ENCODE measurements around the gene RASSF8. TPM values are rescaled to one million over a fixed set of nuclear protein-coding genes. Genes with fewer than 3 reads are reported as not detected.

The RASSF8 gene
- polyA plus RNA-seq (2013, experiment 1 of 2), result 16.3 TPM
- 19.5 TPM for polyA plus RNA-seq (2013, experiment 2 of 2)

GRCh38 chr12:25958428-25959070 lies at the start of gene RASSF8:
TSS of gene RASSF8 (plus strand) at chr12:25958682. CDS start at chr12:26055344, 96,662 bp downstream.
- Histone ChIP-seq H3K4me1 (ENCODE audit: insufficient read depth, low read length) (peaks cover 18% of the 10 kb centered on the region), H3K9ac (ENCODE audit: low read depth, low read length) (peak within 1 kb of the TSS; percentile 83), H3K27ac (ENCODE audit: low read depth, low read length) (peak within 1 kb of the TSS; percentile 95), H3K27me3 (ENCODE audit: insufficient read depth, low read length) (no peaks in the 10 kb centered on the region), H3K36me3 (ENCODE audit: insufficient read depth, low read length) (no peaks in the 10 kb centered on the region; the same call in 1 of the 2 replicates), H3K9me3 (ENCODE audit: insufficient read depth, low read depth, low read length) (no peaks in the 10 kb centered on the region), H3K4me3 (ENCODE audit: low read length) (peak within 1 kb of the TSS; percentile 94)
- WGBS, result under 1% methylated on average over 113 of the region's 113 CpGs

- WGBS, result 92% methylated on average over 2 of the region's 2 CpGs
- no peaks in the 10 kb centered on the region for H3K27me3 ChIP-seq (ENCODE audit: insufficient read depth, low read length)
Observed at GRCh38 chr12:25914551-25914950, 43.9 kb upstream of the RASSF8 start.

GRCh38 chr12:25924491-25925001 lies 33.9 kb upstream of the RASSF8 start:
- Histone ChIP-seq H3K27ac (ENCODE audit: low read depth, low read length) (no peak overlapping the region), H3K4me3 (ENCODE audit: low read length) (no peak overlapping the region), H3K9ac (ENCODE audit: low read depth, low read length) (no peak overlapping the region), H3K9me3 (ENCODE audit: insufficient read depth, low read depth, low read length) (no peaks in the 10 kb centered on the region), H3K27me3 (ENCODE audit: insufficient read depth, low read length) (no peaks in the 10 kb centered on the region), H3K36me3 (ENCODE audit: insufficient read depth, low read length) (no peaks in the 10 kb centered on the region), H3K4me1 (ENCODE audit: insufficient read depth, low read length) (peaks cover 4% of the 10 kb centered on the region; the same call in 1 of the 2 replicates)
- 83% methylated on average over 7 of the region's 7 CpGs for WGBS

More at GRCh38 chr12:25914551-25914950, 43.9 kb upstream of the RASSF8 start:
- Histone ChIP-seq H3K9ac (ENCODE audit: low read depth, low read length) (no peak overlapping the region), H3K36me3 (ENCODE audit: insufficient read depth, low read length) (no peaks in the 10 kb centered on the region), H3K4me3 (ENCODE audit: low read length) (no peak overlapping the region), H3K27ac (ENCODE audit: low read depth, low read length) (no peak overlapping the region), H3K4me1 (ENCODE audit: insufficient read depth, low read length) (no peaks in the 10 kb centered on the region), H3K9me3 (ENCODE audit: insufficient read depth, low read depth, low read length) (no peaks in the 10 kb centered on the region)

- no peaks in the 10 kb centered on the region for H3K27me3 ChIP-seq (ENCODE audit: insufficient read depth, low read length)
- peaks cover 4% of the 10 kb centered on the region; the same call in 1 of the 2 replicates for H3K4me1 ChIP-seq (ENCODE audit: insufficient read depth, low read length)
- H3K36me3 ChIP-seq (ENCODE audit: insufficient read depth, low read length), result no peaks in the 10 kb centered on the region
- WGBS, result 95% methylated on average over 7 of the region's 7 CpGs
- no peak overlapping the region for H3K9ac ChIP-seq (ENCODE audit: low read depth, low read length)
- H3K27ac ChIP-seq (ENCODE audit: low read depth, low read length), result no peak overlapping the region
- H3K4me3 ChIP-seq (ENCODE audit: low read length), result no peak overlapping the region
- no peaks in the 10 kb centered on the region for H3K9me3 ChIP-seq (ENCODE audit: insufficient read depth, low read depth, low read length)
Observed at GRCh38 chr12:25925064-25925463, 33.4 kb upstream of the RASSF8 start.

- WGBS, result 96% methylated on average over 5 of the region's 5 CpGs
- no peak overlapping the region for H3K4me3 ChIP-seq (ENCODE audit: low read length)
- no peaks in the 10 kb centered on the region for H3K36me3 ChIP-seq (ENCODE audit: insufficient read depth, low read length)
- H3K9me3 ChIP-seq (ENCODE audit: insufficient read depth, low read depth, low read length), result no peaks in the 10 kb centered on the region
- no peak overlapping the region for H3K9ac ChIP-seq (ENCODE audit: low read depth, low read length)
- no peaks in the 10 kb centered on the region for H3K27me3 ChIP-seq (ENCODE audit: insufficient read depth, low read length)
- peaks cover 4% of the 10 kb centered on the region; the same call in 1 of the 2 replicates for H3K4me1 ChIP-seq (ENCODE audit: insufficient read depth, low read length)
- no peak overlapping the region for H3K27ac ChIP-seq (ENCODE audit: low read depth, low read length)
Observed at GRCh38 chr12:25926536-25926935, 31.9 kb upstream of the RASSF8 start.

- 86% methylated on average over 1 of the region's 1 CpG for WGBS
- Histone ChIP-seq H3K27me3 (ENCODE audit: insufficient read depth, low read length) (no peaks in the 10 kb centered on the region), H3K9ac (ENCODE audit: low read depth, low read length) (no peak overlapping the region), H3K4me3 (ENCODE audit: low read length) (no peak overlapping the region), H3K9me3 (ENCODE audit: insufficient read depth, low read depth, low read length) (no peaks in the 10 kb centered on the region), H3K27ac (ENCODE audit: low read depth, low read length) (no peak overlapping the region), H3K36me3 (ENCODE audit: insufficient read depth, low read length) (no peaks in the 10 kb centered on the region), H3K4me1 (ENCODE audit: insufficient read depth, low read length) (peaks cover 4% of the 10 kb centered on the region; the same call in 1 of the 2 replicates)
Observed at GRCh38 chr12:25929142-25929541, 29.3 kb upstream of the RASSF8 start.

- WGBS, result 100% methylated on average over 3 of the region's 4 CpGs
- Histone ChIP-seq H3K9ac (ENCODE audit: low read depth, low read length) (no peak overlapping the region), H3K27me3 (ENCODE audit: insufficient read depth, low read length) (no peaks in the 10 kb centered on the region), H3K27ac (ENCODE audit: low read depth, low read length) (no peak overlapping the region), H3K9me3 (ENCODE audit: insufficient read depth, low read depth, low read length) (no peaks in the 10 kb centered on the region), H3K36me3 (ENCODE audit: insufficient read depth, low read length) (no peaks in the 10 kb centered on the region), H3K4me1 (ENCODE audit: insufficient read depth, low read length) (no peaks in the 10 kb centered on the region; the same call in 1 of the 2 replicates), H3K4me3 (ENCODE audit: low read length) (no peak overlapping the region)
Observed at GRCh38 chr12:25932971-25933370, 25.5 kb upstream of the RASSF8 start.

- Histone ChIP-seq H3K9me3 (ENCODE audit: insufficient read depth, low read depth, low read length) (no peaks in the 10 kb centered on the region), H3K9ac (ENCODE audit: low read depth, low read length) (no peak overlapping the region), H3K4me3 (ENCODE audit: low read length) (no peak overlapping the region), H3K36me3 (ENCODE audit: insufficient read depth, low read length) (no peaks in the 10 kb centered on the region), H3K27ac (ENCODE audit: low read depth, low read length) (no peak overlapping the region), H3K4me1 (ENCODE audit: insufficient read depth, low read length) (peaks cover 5% of the 10 kb centered on the region), H3K27me3 (ENCODE audit: insufficient read depth, low read length) (no peaks in the 10 kb centered on the region)
- WGBS, result 94% methylated on average over 3 of the region's 4 CpGs
Observed at GRCh38 chr12:25934456-25934855, 24.0 kb upstream of the RASSF8 start.

GRCh38 chr12:25935355-25936144 lies 22.9 kb upstream of the RASSF8 start:
- Histone ChIP-seq H3K36me3 (ENCODE audit: insufficient read depth, low read length) (no peaks in the 10 kb centered on the region), H3K4me1 (ENCODE audit: insufficient read depth, low read length) (peaks cover 8% of the 10 kb centered on the region), H3K9me3 (ENCODE audit: insufficient read depth, low read depth, low read length) (no peaks in the 10 kb centered on the region), H3K4me3 (ENCODE audit: low read length) (no peak overlapping the region), H3K27ac (ENCODE audit: low read depth, low read length) (no peak overlapping the region), H3K9ac (ENCODE audit: low read depth, low read length) (no peak overlapping the region), H3K27me3 (ENCODE audit: insufficient read depth, low read length) (no peaks in the 10 kb centered on the region)
- WGBS, result 94% methylated on average over 9 of the region's 9 CpGs

GRCh38 chr12:25937096-25937495 lies 21.4 kb upstream of the RASSF8 start:
- Histone ChIP-seq H3K36me3 (ENCODE audit: insufficient read depth, low read length) (no peaks in the 10 kb centered on the region), H3K9ac (ENCODE audit: low read depth, low read length) (no peak overlapping the region), H3K4me3 (ENCODE audit: low read length) (no peak overlapping the region), H3K9me3 (ENCODE audit: insufficient read depth, low read depth, low read length) (no peaks in the 10 kb centered on the region), H3K27ac (ENCODE audit: low read depth, low read length) (no peak overlapping the region), H3K27me3 (ENCODE audit: insufficient read depth, low read length) (no peaks in the 10 kb centered on the region), H3K4me1 (ENCODE audit: insufficient read depth, low read length) (peaks cover 8% of the 10 kb centered on the region)

GRCh38 chr12:25938581-25938980 lies 19.9 kb upstream of the RASSF8 start:
- peaks cover 13% of the 10 kb centered on the region for H3K4me1 ChIP-seq (ENCODE audit: insufficient read depth, low read length)
- no peaks in the 10 kb centered on the region for H3K27me3 ChIP-seq (ENCODE audit: insufficient read depth, low read length)
- no peaks in the 10 kb centered on the region for H3K9me3 ChIP-seq (ENCODE audit: insufficient read depth, low read depth, low read length)
- H3K36me3 ChIP-seq (ENCODE audit: insufficient read depth, low read length), result no peaks in the 10 kb centered on the region
- H3K4me3 ChIP-seq (ENCODE audit: low read length), result no peak overlapping the region
- no CpG with 5 or more reads among the region's 1 CpG for WGBS
- no peak overlapping the region for H3K27ac ChIP-seq (ENCODE audit: low read depth, low read length)
- H3K9ac ChIP-seq (ENCODE audit: low read depth, low read length), result no peak overlapping the region
